Endothelial cell of umbilical vein (primary cell): ENCODE results near the gene SPTB. TPM values are rescaled to one million over a fixed set of nuclear protein-coding genes. Genes with fewer than 3 reads are reported as not detected.

Experiments
- BruUV-seq: library from RNA; stranded (reverse); fragments of 400-500 nt; replicated peaks from 2 replicates; lab custom pipeline; 2021; lab: Mats Ljungman, UMichigan
- CTCF ChIA-PET: fragments of 300-600, 350-600 bp; sonication (Branson Sonifier 250); formaldehyde crosslinking; loops from one replicate; lab custom pipeline; 2021; ENCODE audit warnings: antibody characterized with exemption, inconsistent platforms; lab: Charles Lee
- POLR2A ChIA-PET: fragments of 300-600, 350-600 bp; sonication (Branson Sonifier 250); formaldehyde crosslinking; loops from one replicate; lab custom pipeline; 2021; ENCODE audit warnings: antibody characterized with exemption, inconsistent platforms; lab: Charles Lee
- DNase-seq: peaks from one replicate; pipeline ENCODE4 v3.0.0-alpha.2; 2011; ENCODE audit warnings: low read depth, low spot score
- FAIRE-seq: peaks from 2 replicates; lab custom pipeline; 2011; peaks lifted over from hg19 to GRCh38; lab: Jason Lieb, UNC
- H2AFZ ChIP-seq: 2 replicates; pipeline ENCODE4 v1.6.0; 2012; ENCODE audit warnings: low read depth, low read length, control low read depth, inconsistent platforms
- H3K27ac ChIP-seq: 2 replicates; pipeline ENCODE4 v1.5.1; 2011; ENCODE audit warnings: low read depth, mild to moderate bottlenecking, control low read depth, low read length, moderate library complexity; ENCODE audit not compliant: insufficient read depth
- H3K27me3 ChIP-seq, 2 experiments: 2 replicates each; pipeline versions ENCODE4 v1.6.0 to v1.6.1; 2011; ENCODE audit warnings: low read length in 2 of 2, mixed read lengths in 1 of 2; ENCODE audit not compliant: control insufficient read depth in 2 of 2, insufficient read depth in 2 of 2
- H3K36me3 ChIP-seq, 2 experiments: 2 replicates in 1 of 2; 3 replicates in 1 of 2; pipeline ENCODE4 v1.5.1; 2011; ENCODE audit warnings: low read length in 2 of 2, mild to moderate bottlenecking in 1 of 2, moderate library complexity in 1 of 2; ENCODE audit not compliant: control insufficient read depth in 2 of 2, insufficient read depth in 2 of 2; ENCODE audit errors: extremely low read depth in 1 of 2
- H3K4me1 ChIP-seq: 3 replicates; pipeline ENCODE4 v1.5.1; 2011; ENCODE audit warnings: mild to moderate bottlenecking, low read length; ENCODE audit not compliant: control insufficient read depth, insufficient read depth; ENCODE audit errors: extremely low read depth
- H3K4me2 ChIP-seq: 2 replicates; pipeline ENCODE4 v1.6.1; 2011; ENCODE audit warnings: low read length, control low read depth, mixed read lengths; ENCODE audit not compliant: insufficient read depth
- H3K4me3 ChIP-seq, 3 experiments: fragments of 200-600 bp in 1 of 3; sonication (generic), shearing (Covaris generic) in 1 of 3; replicated peaks in 1 of 3; 2 replicates each; pipeline ENCODE4 v1.5.1; 2011 to 2016; ENCODE audit warnings: control low read depth in 3 of 3, low read length in 3 of 3, mild to moderate bottlenecking in 2 of 3, inconsistent platforms in 1 of 3, low read depth in 1 of 3, moderate library complexity in 1 of 3; ENCODE audit not compliant: insufficient read depth in 1 of 3
- H3K79me2 ChIP-seq: 2 replicates; pipeline ENCODE4 v1.6.0; 2012; ENCODE audit warnings: low read length, inconsistent platforms; ENCODE audit not compliant: control insufficient read depth, insufficient read depth
- H3K9ac ChIP-seq: replicated peaks from 2 replicates; pipeline ENCODE3; 2011; ENCODE audit warnings: low read length, control low read depth; ENCODE audit not compliant: insufficient read depth; ENCODE audit errors: extremely low read depth
- H3K9me1 ChIP-seq: replicated peaks from 3 replicates; pipeline ENCODE4 v1.6.0; 2011; ENCODE audit warnings: mild to moderate bottlenecking, low read length; ENCODE audit not compliant: control insufficient read depth, insufficient read depth; ENCODE audit errors: extremely low read depth
- H3K9me3 ChIP-seq: replicated peaks from 2 replicates; pipeline ENCODE4 v1.5.1; 2012; ENCODE audit warnings: low read length, inconsistent platforms; ENCODE audit not compliant: control insufficient read depth, insufficient read depth
- H4K20me1 ChIP-seq: replicated peaks from 2 replicates; pipeline ENCODE3; 2011; ENCODE audit warnings: mild to moderate bottlenecking, low read length; ENCODE audit not compliant: control insufficient read depth, insufficient read depth; ENCODE audit errors: extremely low read depth
- EZH2 ChIP-seq: IDR thresholded peaks from 2 replicates; pipeline ENCODE4 v1.6.1; 2012; ENCODE audit warnings: borderline replicate concordance, low read depth, mild to moderate bottlenecking, moderate library complexity, low read length, inconsistent platforms; ENCODE audit not compliant: severe bottlenecking
- FOS ChIP-seq: IDR thresholded peaks from 2 replicates; pipeline ENCODE4 v1.6.1; 2011; ENCODE audit warnings: mild to moderate bottlenecking, low read length, moderate library complexity, borderline replicate concordance; ENCODE audit not compliant: insufficient read depth
- GATA2 ChIP-seq: IDR thresholded peaks from 2 replicates; pipeline ENCODE4 v1.7.0; 2011; ENCODE audit warnings: low read depth, mild to moderate bottlenecking, moderate library complexity, mixed read lengths, low read length; ENCODE audit not compliant: insufficient read length, insufficient read depth
- JUN ChIP-seq: IDR thresholded peaks from 2 replicates; pipeline ENCODE4 v1.6.1; 2011; ENCODE audit warnings: borderline replicate concordance, low read depth; ENCODE audit not compliant: insufficient read length, insufficient read depth
- MYC ChIP-seq: IDR thresholded peaks from one replicate; pipeline ENCODE4 v1.6.1; 2011; ENCODE audit warnings: mild to moderate bottlenecking, low read depth, low read length
- POLR2A ChIP-seq: IDR thresholded peaks from 2 replicates; pipeline ENCODE4 v1.6.1; 2012; ENCODE audit warnings: low read depth, mild to moderate bottlenecking, control low read depth, low read length
- POLR2AphosphoS5 ChIP-seq: IDR thresholded peaks from 2 replicates; pipeline ENCODE4 v1.6.1; 2012; ENCODE audit warnings: low read depth, mild to moderate bottlenecking, control low read depth, low read length, moderate library complexity; ENCODE audit not compliant: insufficient read depth
- dilution Hi-C: fragments of 300-500 bp; cut with MboI; formaldehyde crosslinking; loops from one replicate; pipeline ENCODE4 v1.15.0; 2019; ENCODE audit warnings: low sequenced_read_pairs; ENCODE audit not compliant: extremely low pct_ligation_motif_present
- intact Hi-C: fragments of 100-400 bp; cut with micrococcal nuclease; formaldehyde crosslinking; loops from one replicate; pipeline ENCODE4 v1.10.0; 2022
- polyA plus RNA-seq, 4 experiments: library from polyadenylated mRNA; depleted of rRNA in 3 of 4; stranded (reverse) in 3 of 4; unstranded in 1 of 4; fragments of >200 nt; gene quantifications; 2 replicates each; pipeline versions ENCODE4 v1.2.1 to v1.2.3, GENCODE V29; 2011 to 2012; ENCODE audit warnings: missing spikeins in 1 of 4
- total RNA-seq: library from RNA; stranded (reverse); gene quantifications from 2 replicates; pipeline ENCODE4 v1.2.3, GENCODE V29; 2021
- TF ChIP-seq, protein P1 (sequence below), 2 donors: IDR thresholded peaks; 1 replicate in 1 of 2; 2 replicates in 1 of 2; pipeline ENCODE4 v1.5.1; 2011; ENCODE audit warnings: low read length in 2 of 2, mild to moderate bottlenecking in 2 of 2, moderate library complexity in 2 of 2, control low read depth in 1 of 2, inconsistent platforms in 1 of 2, low read depth in 1 of 2; ENCODE audit not compliant: insufficient read depth in 1 of 2; ENCODE audit errors: extremely low read depth in 1 of 2
- TF ChIP-seq, protein P2 (sequence below): IDR thresholded peaks from 2 replicates; pipeline ENCODE4 v1.6.1; 2011; ENCODE audit not compliant: insufficient read depth, insufficient read length

Gene SPTB
- total and polyA plus RNA-seq, 2 donors (not counting 3 experiments of a cell fraction or from before 2014, with no cell fraction given) = 0.03 to 0.07 TPM

DNA sequence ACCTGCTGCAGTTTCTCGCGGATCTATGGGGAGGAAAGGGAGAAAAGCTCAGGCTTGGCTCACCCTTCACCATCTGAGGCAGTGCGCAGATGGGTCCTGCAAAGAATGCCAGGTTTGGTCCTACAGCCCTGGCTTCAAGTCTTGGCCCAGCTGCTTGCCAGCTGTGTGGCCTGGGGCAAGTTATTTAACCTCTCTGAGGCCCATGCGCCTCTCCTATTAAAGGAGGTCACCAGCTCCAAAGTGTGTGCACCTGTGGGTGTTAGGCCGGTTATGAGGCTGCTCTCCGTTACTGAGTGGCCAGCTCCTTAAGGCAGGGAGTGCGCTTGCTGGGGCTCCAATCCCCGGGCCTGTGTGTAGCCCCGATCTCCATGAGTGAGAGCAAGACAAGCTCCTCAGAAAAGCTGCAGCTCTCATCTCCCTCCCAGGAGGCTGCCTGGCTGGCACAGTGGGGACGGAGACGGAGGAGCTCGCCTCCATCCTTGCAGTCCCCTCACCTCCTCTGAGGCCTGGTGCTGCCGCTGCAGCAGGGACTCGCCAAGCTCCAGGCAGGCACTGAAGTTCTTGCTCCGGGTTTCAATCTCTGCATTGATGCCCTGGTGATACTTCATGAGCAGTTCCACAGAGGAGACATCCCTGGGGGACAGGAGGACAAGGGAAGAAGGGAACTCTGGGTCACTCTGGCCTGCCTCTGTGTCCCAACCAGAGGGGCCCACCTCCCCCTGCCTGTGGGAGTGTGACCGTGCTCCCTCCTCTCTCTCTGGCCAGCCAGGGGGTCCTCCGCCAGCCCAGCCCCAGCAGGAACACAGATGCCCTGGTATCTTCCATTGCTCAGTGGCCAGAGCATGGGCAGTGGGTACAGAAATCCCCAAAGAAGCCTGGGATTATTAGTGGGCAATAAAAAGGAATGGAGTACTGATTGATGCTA lies 110.3 kb downstream of the SPTB start:
- H3K4me1 ChIP-seq = peaks cover 3% of the 10 kb centered on the region
- no peak overlapping the region for H2AFZ ChIP-seq
- DNase-seq = no peak
- TF ChIP-seq, protein P1, sequence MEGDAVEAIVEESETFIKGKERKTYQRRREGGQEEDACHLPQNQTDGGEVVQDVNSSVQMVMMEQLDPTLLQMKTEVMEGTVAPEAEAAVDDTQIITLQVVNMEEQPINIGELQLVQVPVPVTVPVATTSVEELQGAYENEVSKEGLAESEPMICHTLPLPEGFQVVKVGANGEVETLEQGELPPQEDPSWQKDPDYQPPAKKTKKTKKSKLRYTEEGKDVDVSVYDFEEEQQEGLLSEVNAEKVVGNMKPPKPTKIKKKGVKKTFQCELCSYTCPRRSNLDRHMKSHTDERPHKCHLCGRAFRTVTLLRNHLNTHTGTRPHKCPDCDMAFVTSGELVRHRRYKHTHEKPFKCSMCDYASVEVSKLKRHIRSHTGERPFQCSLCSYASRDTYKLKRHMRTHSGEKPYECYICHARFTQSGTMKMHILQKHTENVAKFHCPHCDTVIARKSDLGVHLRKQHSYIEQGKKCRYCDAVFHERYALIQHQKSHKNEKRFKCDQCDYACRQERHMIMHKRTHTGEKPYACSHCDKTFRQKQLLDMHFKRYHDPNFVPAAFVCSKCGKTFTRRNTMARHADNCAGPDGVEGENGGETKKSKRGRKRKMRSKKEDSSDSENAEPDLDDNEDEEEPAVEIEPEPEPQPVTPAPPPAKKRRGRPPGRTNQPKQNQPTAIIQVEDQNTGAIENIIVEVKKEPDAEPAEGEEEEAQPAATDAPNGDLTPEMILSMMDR (IDR thresholded peaks at IDR 0.05; ENCODE audit: extremely low read depth in 1 of 2, insufficient read depth in 1 of 2, low read depth in 1 of 2, low read length in 2 of 2) = no peak
- TF ChIP-seq EZH2 = no peak
- TF ChIP-seq GATA2 = no peak
- TF ChIP-seq POLR2AphosphoS5 = no peak
- no peak for TF ChIP-seq MYC
- no peak for TF ChIP-seq POLR2A
- no peak for TF ChIP-seq JUN
- TF ChIP-seq FOS = no peak
- TF ChIP-seq, protein P2, sequence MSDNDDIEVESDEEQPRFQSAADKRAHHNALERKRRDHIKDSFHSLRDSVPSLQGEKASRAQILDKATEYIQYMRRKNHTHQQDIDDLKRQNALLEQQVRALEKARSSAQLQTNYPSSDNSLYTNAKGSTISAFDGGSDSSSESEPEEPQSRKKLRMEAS = no peak
- ChIA-PET POLR2A (no interaction called here), CTCF (interaction anchor here (1.3 to 1.5 kb wide), 3 partner anchors 10 to 100 kb away, joined by 3 to 5 read pairs (median 5); no protein-coding TSS in a partner anchor)
- H3K27ac ChIP-seq = no peak overlapping the region
- no peak overlapping the region for H3K9ac ChIP-seq
- H4K20me1 ChIP-seq = no peaks in the 10 kb centered on the region
- dilution Hi-C loops (no loop called here), intact Hi-C loops (no loop called here)
- no peak overlapping the region for H3K4me3 ChIP-seq
- H3K36me3 ChIP-seq = no peaks in the 10 kb centered on the region
- FAIRE-seq = no peak
- H3K9me1 ChIP-seq = no peaks in the 10 kb centered on the region
- no peaks in the 10 kb centered on the region for H3K9me3 ChIP-seq
- H3K27me3 ChIP-seq = no peaks in the 10 kb centered on the region
- no TSS peak for BruUV-seq
- no peaks in the 10 kb centered on the region for H3K79me2 ChIP-seq
- H3K4me2 ChIP-seq = no peak overlapping the region
